CD14-positive monocyte (primary cell): ENCODE measurements around the gene SPTBN4. TPM values are rescaled to one million over a fixed set of nuclear protein-coding genes. Genes with fewer than 3 reads are reported as not detected.

Experiments used
- DNase-seq, 3 donors: peaks; one replicate each; pipeline ENCODE4 v3.0.0-alpha.2; 2011 to 2022
- H2AFZ ChIP-seq: 2 replicates; pipeline ENCODE4 v1.6.0; 2012; ENCODE audit warnings: mild to moderate bottlenecking, low read depth, low read length, inconsistent platforms; ENCODE audit not compliant: insufficient read depth, poor library complexity, severe bottlenecking
- H3K27ac ChIP-seq, 2 donors: 1 replicate in 1 of 2; 2 replicates in 1 of 2; pipeline ENCODE4 v1.5.1; 2012 to 2013; ENCODE audit warnings: low read length in 2 of 2, control low read depth in 1 of 2, inconsistent platforms in 1 of 2, low read depth in 1 of 2, mild to moderate bottlenecking in 1 of 2
- H3K27me3 ChIP-seq, 2 donors: one replicate each; pipeline versions ENCODE4 v1.6.0 to v1.6.1; 2011 to 2013; ENCODE audit warnings: low read length in 2 of 2; ENCODE audit not compliant: control insufficient read depth in 2 of 2, insufficient read depth in 2 of 2
- H3K36me3 ChIP-seq, 2 donors: replicated peaks in 1 of 2; 1 replicate in 1 of 2; 2 replicates in 1 of 2; pipeline versions ENCODE4 v1.5.1 to v1.6.1; 2012 to 2013; ENCODE audit warnings: low read length in 2 of 2, control low read depth in 1 of 2, inconsistent platforms in 1 of 2, mild to moderate bottlenecking in 1 of 2; ENCODE audit not compliant: insufficient read depth in 2 of 2, control insufficient read depth in 1 of 2
- H3K4me1 ChIP-seq, 2 donors: 1 replicate in 1 of 2; 2 replicates in 1 of 2; pipeline versions ENCODE4 v1.5.1 to v1.6.1; 2012 to 2013; ENCODE audit warnings: low read length in 2 of 2, control low read depth in 1 of 2, inconsistent platforms in 1 of 2, mild to moderate bottlenecking in 1 of 2, moderate library complexity in 1 of 2; ENCODE audit not compliant: insufficient read depth in 2 of 2, control insufficient read depth in 1 of 2
- H3K4me2 ChIP-seq: replicated peaks from 2 replicates; pipeline ENCODE3; 2012; ENCODE audit warnings: low read length, moderate library complexity, mild to moderate bottlenecking; ENCODE audit not compliant: poor library complexity, severe bottlenecking; ENCODE audit errors: extremely low read depth
- H3K4me3 ChIP-seq, 3 experiments: fragments of 200-600 bp in 1 of 3; sonication (generic) in 1 of 3; replicated peaks in 1 of 3; 1 replicate in 2 of 3; 2 replicates in 1 of 3; pipeline ENCODE4 v1.5.1; 2011 to 2013; ENCODE audit warnings: low read length in 3 of 3, mild to moderate bottlenecking in 3 of 3, control low read depth in 2 of 3, low read depth in 2 of 3, inconsistent platforms in 1 of 3, moderate library complexity in 1 of 3
- H3K79me2 ChIP-seq: 2 replicates; pipeline ENCODE4 v1.6.0; 2012; ENCODE audit warnings: mild to moderate bottlenecking, control low read depth, inconsistent platforms, low read length, moderate library complexity; ENCODE audit not compliant: insufficient read depth
- H3K9ac ChIP-seq: 2 replicates; pipeline ENCODE4 v1.6.0; 2017; ENCODE audit warnings: low read length, mild to moderate bottlenecking; ENCODE audit not compliant: insufficient read depth, poor library complexity, severe bottlenecking
- H3K9me3 ChIP-seq, 2 donors: replicated peaks in 1 of 2; 1 replicate in 1 of 2; 2 replicates in 1 of 2; pipeline versions ENCODE4 v1.5.1 to v1.6.1; 2012 to 2013; ENCODE audit warnings: low read length in 2 of 2, control low read depth in 1 of 2; ENCODE audit not compliant: control insufficient read depth in 1 of 2, insufficient read depth in 1 of 2
- H4K20me1 ChIP-seq: 2 replicates; pipeline ENCODE4 v1.6.0; 2012; ENCODE audit warnings: mild to moderate bottlenecking, low read length, control low read depth, moderate library complexity; ENCODE audit not compliant: insufficient read depth
- H3K27ac Mint-ChIP-seq, 7 donors: one replicate each; pipeline ENCODE4 v1.8.0; 2020; ENCODE audit warnings: mild to moderate bottlenecking in 7 of 7, mixed read lengths in 7 of 7, moderate library complexity in 6 of 7, inconsistent platforms in 2 of 7
- H3K27me3 Mint-ChIP-seq, 3 donors: one replicate each; pipeline ENCODE4 v1.8.0; 2021 to 2022; ENCODE audit warnings: low read depth in 3 of 3, mild to moderate bottlenecking in 3 of 3, mixed read lengths in 3 of 3, moderate library complexity in 3 of 3, inconsistent platforms in 1 of 3
- H3K36me3 Mint-ChIP-seq, 2 donors: one replicate each; pipeline ENCODE4 v1.8.0; 2020; ENCODE audit warnings: mixed read lengths in 2 of 2, inconsistent platforms in 1 of 2, mild to moderate bottlenecking in 1 of 2
- H3K4me1 Mint-ChIP-seq: one replicate; pipeline ENCODE4 v1.8.0; 2020; ENCODE audit warnings: mild to moderate bottlenecking, mixed read lengths
- H3K4me3 Mint-ChIP-seq, 2 donors: one replicate each; pipeline ENCODE4 v1.8.0; 2020; ENCODE audit warnings: mild to moderate bottlenecking in 2 of 2, mixed read lengths in 2 of 2, moderate library complexity in 1 of 2
- H3K9me3 Mint-ChIP-seq, 7 donors: one replicate each; pipeline ENCODE4 v1.8.0; 2020 to 2022; ENCODE audit warnings: mixed read lengths in 7 of 7, mild to moderate bottlenecking in 6 of 7, moderate library complexity in 6 of 7, inconsistent platforms in 2 of 7
- WGBS: methylation state at CpG from one replicate; pipeline ENCODE4 v1.1.5; 2013; ENCODE audit warnings: missing lambda C conversion rate; ENCODE audit not compliant: insufficient coverage; 5-methylcytosine and 5-hydroxymethylcytosine counted together
- intact Hi-C, 2 donors: fragments of 100-400 bp; cut with micrococcal nuclease; formaldehyde crosslinking; loops; one replicate each; pipeline versions ENCODE4 v1.15.0 to v1.15.1; 2023
- polyA plus RNA-seq, 3 donors: library from polyadenylated mRNA; depleted of rRNA in 1 of 3; unstranded in 2 of 3; stranded (reverse) in 1 of 3; fragments of 300-500 nt in 2 of 3; fragments of >200 nt in 1 of 3; fragmentation: Illumina TruSeq in 2 of 3; gene quantifications; 1 replicate in 2 of 3; 2 replicates in 1 of 3; pipeline ENCODE4 v1.2.3, GENCODE V29; 2012 to 2021
- TF ChIP-seq, protein P1 (sequence below): fragments of 200-600 bp; IDR thresholded peaks from one replicate; pipeline ENCODE4 v1.8.0; 2022; ENCODE audit warnings: antibody characterized with exemption, mild to moderate bottlenecking

The SPTBN4 gene
- polyA plus RNA-seq, 3 donors, result 0.07 TPM; not detected in 2

DNA sequence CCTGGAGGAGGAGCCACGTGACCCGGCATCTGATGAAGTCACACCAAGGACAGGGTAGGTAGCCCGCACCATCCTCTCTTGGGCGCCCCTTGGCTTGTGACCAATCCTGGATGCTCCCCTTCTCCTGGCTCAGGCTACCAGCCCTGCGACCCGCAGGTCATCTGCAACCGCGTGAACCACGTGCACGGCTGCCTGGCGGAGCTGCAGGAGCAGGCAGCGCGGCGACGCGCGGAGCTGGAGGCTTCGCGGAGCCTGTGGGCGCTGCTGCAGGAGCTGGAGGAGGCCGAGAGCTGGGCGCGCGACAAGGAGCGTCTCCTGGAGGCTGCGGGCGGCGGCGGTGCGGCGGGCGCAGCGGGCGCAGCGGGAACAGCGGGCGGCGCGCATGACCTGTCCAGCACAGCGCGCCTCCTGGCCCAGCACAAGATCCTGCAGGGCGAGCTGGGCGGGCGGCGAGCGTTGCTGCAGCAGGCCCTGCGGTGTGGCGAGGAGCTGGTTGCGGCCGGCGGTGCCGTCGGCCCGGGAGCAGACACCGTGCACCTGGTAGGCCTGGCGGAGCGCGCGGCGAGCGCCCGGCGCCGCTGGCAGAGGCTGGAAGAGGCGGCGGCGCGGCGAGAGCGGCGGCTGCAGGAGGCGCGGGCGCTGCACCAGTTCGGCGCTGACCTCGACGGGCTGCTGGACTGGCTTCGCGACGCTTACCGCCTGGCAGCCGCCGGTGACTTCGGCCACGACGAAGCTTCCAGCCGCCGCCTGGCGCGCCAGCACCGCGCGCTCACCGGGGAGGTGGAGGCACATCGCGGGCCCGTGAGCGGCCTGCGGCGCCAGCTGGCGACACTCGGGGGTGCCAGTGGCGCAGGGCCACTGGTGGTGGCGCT is 45.9 kb downstream of the SPTBN4 start:
- no peak overlapping the region for H3K27ac ChIP-seq

DNA sequence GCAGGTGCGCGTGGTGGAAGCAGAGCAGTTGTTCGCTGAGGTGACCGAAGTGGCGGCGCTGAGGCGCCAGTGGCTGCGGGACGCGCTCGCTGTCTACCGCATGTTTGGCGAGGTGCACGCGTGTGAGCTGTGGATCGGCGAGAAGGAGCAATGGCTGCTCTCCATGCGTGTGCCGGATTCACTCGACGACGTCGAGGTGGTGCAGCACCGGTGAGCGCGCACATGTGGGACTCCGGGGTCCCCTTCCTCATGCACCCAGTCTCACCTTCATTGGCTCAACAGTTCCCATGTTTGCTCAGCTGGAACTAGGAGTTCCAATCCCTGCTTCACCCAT is 46.5 kb downstream of the SPTBN4 start:
- peaks cover 0 to 7% of the 10 kb centered on the region in 2 donors for H3K9me3 ChIP-seq
- peaks cover 65 to 80% (median 65%) of the 10 kb centered on the region in 3 donors for H3K27me3 Mint-ChIP-seq
- H3K4me3 Mint-ChIP-seq, result peak overlapping the region in 1 of 2 donors; percentile 74
- H3K27ac ChIP-seq, result no peak overlapping the region
- peaks cover 17 to 62% of the 10 kb centered on the region in 2 donors for H3K27me3 ChIP-seq
- peaks cover 0 to 5% of the 10 kb centered on the region in 2 donors for H3K36me3 Mint-ChIP-seq
- no peak overlapping the region for H2AFZ ChIP-seq
- H3K9ac ChIP-seq, result no peak overlapping the region
- WGBS, result 53% methylated on average over 27 of the region's 27 CpGs
- TF ChIP-seq, protein P1, sequence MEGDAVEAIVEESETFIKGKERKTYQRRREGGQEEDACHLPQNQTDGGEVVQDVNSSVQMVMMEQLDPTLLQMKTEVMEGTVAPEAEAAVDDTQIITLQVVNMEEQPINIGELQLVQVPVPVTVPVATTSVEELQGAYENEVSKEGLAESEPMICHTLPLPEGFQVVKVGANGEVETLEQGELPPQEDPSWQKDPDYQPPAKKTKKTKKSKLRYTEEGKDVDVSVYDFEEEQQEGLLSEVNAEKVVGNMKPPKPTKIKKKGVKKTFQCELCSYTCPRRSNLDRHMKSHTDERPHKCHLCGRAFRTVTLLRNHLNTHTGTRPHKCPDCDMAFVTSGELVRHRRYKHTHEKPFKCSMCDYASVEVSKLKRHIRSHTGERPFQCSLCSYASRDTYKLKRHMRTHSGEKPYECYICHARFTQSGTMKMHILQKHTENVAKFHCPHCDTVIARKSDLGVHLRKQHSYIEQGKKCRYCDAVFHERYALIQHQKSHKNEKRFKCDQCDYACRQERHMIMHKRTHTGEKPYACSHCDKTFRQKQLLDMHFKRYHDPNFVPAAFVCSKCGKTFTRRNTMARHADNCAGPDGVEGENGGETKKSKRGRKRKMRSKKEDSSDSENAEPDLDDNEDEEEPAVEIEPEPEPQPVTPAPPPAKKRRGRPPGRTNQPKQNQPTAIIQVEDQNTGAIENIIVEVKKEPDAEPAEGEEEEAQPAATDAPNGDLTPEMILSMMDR, result no peak
- H3K4me1 Mint-ChIP-seq, result no peaks in the 10 kb centered on the region
- no peak overlapping the region for H3K4me3 ChIP-seq
- intact Hi-C loops, result no loop called here
- no peak for DNase-seq
- H3K36me3 ChIP-seq, result no peaks in the 10 kb centered on the region
- H4K20me1 ChIP-seq, result no peaks in the 10 kb centered on the region
- H3K9me3 Mint-ChIP-seq, result peaks cover 0 to 11% (median 2%) of the 10 kb centered on the region in 7 donors
- no peak overlapping the region for H3K4me2 ChIP-seq
- no peak overlapping the region for H3K27ac Mint-ChIP-seq
- H3K4me1 ChIP-seq, result peaks cover 0 to 4% of the 10 kb centered on the region in 2 donors
- no peaks in the 10 kb centered on the region for H3K79me2 ChIP-seq

More for the DNA sequence above, 45.9 kb downstream of the SPTBN4 start:
- H3K9me3 Mint-ChIP-seq, result peaks cover 0 to 11% (median 2%) of the 10 kb centered on the region in 7 donors
- no peak overlapping the region for H2AFZ ChIP-seq
- intact Hi-C loops, result no loop called here
- H3K4me3 ChIP-seq, result no peak overlapping the region
- no peak overlapping the region for H3K27ac Mint-ChIP-seq
- peaks cover 0 to 4% of the 10 kb centered on the region in 2 donors for H3K4me1 ChIP-seq
- peaks cover 17 to 60% of the 10 kb centered on the region in 2 donors for H3K27me3 ChIP-seq
- TF ChIP-seq, protein P1, result no peak
- WGBS, result 8% methylated on average over 105 of the region's 105 CpGs
- H3K4me3 Mint-ChIP-seq, result peak overlapping the region in 1 of 2 donors; percentile 74
- no peaks in the 10 kb centered on the region for H3K79me2 ChIP-seq
- H3K27me3 Mint-ChIP-seq, result peaks cover 60 to 78% (median 66%) of the 10 kb centered on the region in 3 donors
- H3K4me2 ChIP-seq, result no peak overlapping the region
- DNase-seq, result no peak
- H4K20me1 ChIP-seq, result no peaks in the 10 kb centered on the region
- no peaks in the 10 kb centered on the region for H3K4me1 Mint-ChIP-seq
- H3K36me3 Mint-ChIP-seq, result peaks cover 0 to 5% of the 10 kb centered on the region in 2 donors
- no peak overlapping the region for H3K9ac ChIP-seq
- peaks cover 0 to 7% of the 10 kb centered on the region in 2 donors for H3K9me3 ChIP-seq
- no peaks in the 10 kb centered on the region for H3K36me3 ChIP-seq
